Activated T-cell treated with anti-CD3 and anti-CD28 coated beads, Interleukin-2, amount 50 U/mL, for 4 hours (primary cell): ENCODE data around the gene C5AR1. TPM values are rescaled to one million over a fixed set of nuclear protein-coding genes. Genes with fewer than 3 reads are reported as not detected.

Experiments
- ATAC-seq, 2 donors: fragments of 200-7000 bp; cut with Tn5 transposase; one replicate each; pipeline ENCODE4 v1.10.0; 2021
- DNase-seq: peaks from one replicate; pipeline ENCODE4 v3.0.0-alpha.2; 2020
- H3K27me3 Mint-ChIP-seq: one replicate; pipeline ENCODE4 v1.8.0; 2021; ENCODE audit warnings: low read depth, mixed read lengths
- H3K36me3 Mint-ChIP-seq: one replicate; pipeline ENCODE4 v1.8.0; 2022; ENCODE audit warnings: mixed read lengths; ENCODE audit not compliant: insufficient read depth
- H3K4me1 Mint-ChIP-seq: one replicate; pipeline ENCODE4 v1.8.0; 2021; ENCODE audit warnings: low read depth, mixed read lengths
- H3K4me3 Mint-ChIP-seq: one replicate; pipeline ENCODE4 v1.8.0; 2021; ENCODE audit warnings: mild to moderate bottlenecking, moderate library complexity, mixed read lengths
- H3K9me3 Mint-ChIP-seq: one replicate; pipeline ENCODE4 v1.8.0; 2021; ENCODE audit warnings: mixed read lengths
- total RNA-seq, 3 donors: library from RNA; stranded (reverse); gene quantifications; one replicate each; pipeline ENCODE4 v1.2.1, GENCODE V29; 2021

C5AR1 gene
- total RNA-seq, 3 donors from 2014 or later, result 0.63 to 0.83 (median 0.68) TPM

GRCh38 chr19:47310819-47311218, 1.2 kb downstream of the C5AR1 start:
- DNase-seq (no peak), ATAC-seq (no peak)
- no peaks in the 10 kb centered on the region for H3K4me1 Mint-ChIP-seq
- H3K4me3 Mint-ChIP-seq, result no peak overlapping the region
- no peaks in the 10 kb centered on the region for H3K9me3 Mint-ChIP-seq
- peaks cover 28% of the 10 kb centered on the region for H3K27me3 Mint-ChIP-seq
- no peaks in the 10 kb centered on the region for H3K36me3 Mint-ChIP-seq

DNA sequence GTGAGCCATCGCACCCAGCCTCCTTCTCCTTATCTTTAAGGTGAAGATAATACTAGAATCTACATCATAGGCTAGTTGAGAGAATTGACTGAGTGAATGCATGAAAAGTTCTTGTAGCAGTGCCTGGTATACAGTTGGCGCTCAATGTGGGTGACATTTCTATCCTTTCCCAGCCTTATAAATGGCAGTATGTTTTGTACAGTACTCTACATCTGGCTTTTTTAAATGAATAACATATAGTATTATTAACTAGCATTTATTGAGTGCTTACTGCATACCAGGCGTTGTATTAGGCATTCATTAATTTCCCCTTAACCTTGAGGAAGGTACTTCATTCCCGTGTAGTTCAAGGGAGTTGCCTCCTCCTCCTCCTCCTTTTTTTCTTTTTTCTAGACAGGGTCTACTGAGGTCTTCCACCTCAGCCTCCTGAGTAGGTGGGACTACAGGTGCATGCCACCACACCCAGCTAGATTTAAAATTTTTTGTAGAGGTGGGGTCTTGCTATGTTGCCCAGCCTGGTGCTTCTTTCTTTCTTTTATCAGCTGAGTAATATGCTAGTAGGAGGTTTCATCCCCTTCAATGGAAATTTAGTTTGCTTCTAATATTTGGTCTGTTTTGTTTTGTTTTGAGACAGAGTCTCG, 2.8 kb downstream of the C5AR1 start:
- H3K36me3 Mint-ChIP-seq, result no peaks in the 10 kb centered on the region
- no peaks in the 10 kb centered on the region for H3K4me1 Mint-ChIP-seq
- H3K4me3 Mint-ChIP-seq, result no peak overlapping the region
- no peaks in the 10 kb centered on the region for H3K9me3 Mint-ChIP-seq
- H3K27me3 Mint-ChIP-seq, result peaks cover 30% of the 10 kb centered on the region
- ATAC-seq (no peak), DNase-seq (no peak)

DNA sequence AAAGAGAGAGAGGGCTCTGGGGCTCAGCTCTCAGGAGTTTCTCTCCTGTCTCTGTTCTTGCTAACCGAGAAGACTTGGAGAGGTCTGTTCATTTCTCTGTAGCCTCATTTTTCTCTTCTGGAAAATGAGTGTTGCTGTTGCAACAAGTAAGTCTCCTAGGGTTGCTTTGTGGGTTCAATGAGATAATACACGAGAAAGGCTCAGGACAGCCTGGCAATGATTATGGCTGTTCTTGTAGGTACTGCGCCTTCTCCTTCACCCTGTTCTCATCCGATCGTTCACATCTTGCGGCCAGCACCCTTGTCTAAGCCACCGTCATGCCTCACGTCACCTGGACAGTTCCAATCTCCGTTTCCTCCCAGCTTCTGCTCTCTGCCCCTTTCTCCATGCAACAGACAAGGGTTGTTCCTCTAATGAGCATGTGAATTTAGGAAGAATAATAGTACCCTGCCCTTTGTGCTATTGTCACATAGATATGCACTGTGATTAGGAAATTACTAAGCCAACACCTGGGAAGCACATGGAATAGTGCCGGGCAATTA, 4.2 kb downstream of the C5AR1 start:
- H3K9me3 Mint-ChIP-seq, result no peaks in the 10 kb centered on the region
- no peak for DNase-seq
- no peak for ATAC-seq
- no peak overlapping the region for H3K4me3 Mint-ChIP-seq
- H3K36me3 Mint-ChIP-seq, result no peaks in the 10 kb centered on the region
- H3K27me3 Mint-ChIP-seq, result peaks cover 26% of the 10 kb centered on the region
- no peaks in the 10 kb centered on the region for H3K4me1 Mint-ChIP-seq

GRCh38 chr19:47315125-47315821, 5.6 kb downstream of the C5AR1 start:
- DNase-seq (no peak), ATAC-seq (peak; percentile 86 to 90)
- peaks cover 26% of the 10 kb centered on the region for H3K27me3 Mint-ChIP-seq
- H3K36me3 Mint-ChIP-seq, result no peaks in the 10 kb centered on the region
- no peak overlapping the region for H3K4me3 Mint-ChIP-seq
- H3K9me3 Mint-ChIP-seq, result no peaks in the 10 kb centered on the region
- no peaks in the 10 kb centered on the region for H3K4me1 Mint-ChIP-seq

DNA sequence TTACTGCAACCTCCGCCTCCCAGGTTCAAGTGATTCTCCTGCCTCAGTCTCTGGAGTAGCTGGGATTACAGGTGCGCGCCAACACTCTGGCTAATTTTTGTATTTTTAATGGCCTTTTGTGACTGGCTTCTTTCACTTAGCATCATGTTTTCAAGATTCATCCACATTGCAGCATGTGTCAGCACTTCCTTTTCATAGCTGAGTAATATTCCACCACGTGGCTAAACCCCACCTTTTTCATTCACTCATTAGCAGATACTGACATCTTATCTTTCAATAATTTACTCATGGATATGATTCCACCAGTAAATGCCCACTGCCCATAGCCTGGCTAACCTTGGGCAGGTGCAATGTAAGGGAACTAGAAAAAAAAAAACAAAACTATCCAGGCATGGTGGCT, 6.9 kb downstream of the C5AR1 start:
- DNase-seq, result no peak
- Mint-ChIP-seq H3K4me3 (no peak overlapping the region), H3K27me3 (peaks cover 30% of the 10 kb centered on the region), H3K36me3 (no peaks in the 10 kb centered on the region), H3K4me1 (no peaks in the 10 kb centered on the region), H3K9me3 (no peaks in the 10 kb centered on the region)
- ATAC-seq, result no peak

- H3K4me3 Mint-ChIP-seq, result no peak overlapping the region
- ATAC-seq (no peak), DNase-seq (no peak)
- no peaks in the 10 kb centered on the region for H3K4me1 Mint-ChIP-seq
- H3K9me3 Mint-ChIP-seq, result peaks cover 3% of the 10 kb centered on the region
- peaks cover 45% of the 10 kb centered on the region for H3K27me3 Mint-ChIP-seq
- no peaks in the 10 kb centered on the region for H3K36me3 Mint-ChIP-seq
These were observed 10.5 kb downstream of the C5AR1 start for GRCh38 chr19:47319923-47320871.

- Mint-ChIP-seq H3K4me3 (no peak overlapping the region), H3K4me1 (no peaks in the 10 kb centered on the region), H3K27me3 (peaks cover 42% of the 10 kb centered on the region), H3K9me3 (peaks cover 3% of the 10 kb centered on the region), H3K36me3 (no peaks in the 10 kb centered on the region)
- ATAC-seq (no peak), DNase-seq (no peak)
These were observed 12.0 kb downstream of the C5AR1 start for GRCh38 chr19:47321630-47322029.

GRCh38 chr19:47322058-47322457, 12.4 kb downstream of the C5AR1 start:
- Mint-ChIP-seq H3K36me3 (no peaks in the 10 kb centered on the region), H3K9me3 (peaks cover 3% of the 10 kb centered on the region), H3K27me3 (peaks cover 44% of the 10 kb centered on the region), H3K4me3 (no peak overlapping the region), H3K4me1 (no peaks in the 10 kb centered on the region)
- no peak for ATAC-seq
- no peak for DNase-seq

DNA sequence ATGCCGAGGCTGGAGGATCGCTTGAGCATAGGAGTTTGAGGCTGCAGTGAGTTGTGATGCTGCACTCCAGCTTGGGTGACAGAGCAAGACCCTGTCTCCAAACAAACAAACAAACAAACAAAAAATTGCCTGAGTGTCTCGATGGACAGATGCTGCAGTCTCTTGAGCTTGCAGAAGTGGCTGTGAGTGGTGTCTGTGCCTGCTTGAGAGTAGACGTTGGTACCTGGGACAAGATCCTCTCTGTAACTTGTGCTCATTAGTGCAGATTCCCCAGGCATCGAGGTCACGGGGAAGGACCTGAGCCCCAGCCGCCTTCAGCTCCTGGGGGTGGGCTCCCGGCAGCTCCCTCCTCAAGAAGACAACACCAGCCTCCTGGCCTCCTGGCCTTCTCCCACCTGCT, 13.7 kb downstream of the C5AR1 start:
- no peaks in the 10 kb centered on the region for H3K36me3 Mint-ChIP-seq
- H3K27me3 Mint-ChIP-seq, result peaks cover 44% of the 10 kb centered on the region
- H3K9me3 Mint-ChIP-seq, result peaks cover 3% of the 10 kb centered on the region
- H3K4me3 Mint-ChIP-seq, result no peak overlapping the region
- no peaks in the 10 kb centered on the region for H3K4me1 Mint-ChIP-seq
- DNase-seq (no peak), ATAC-seq (no peak)

DNA sequence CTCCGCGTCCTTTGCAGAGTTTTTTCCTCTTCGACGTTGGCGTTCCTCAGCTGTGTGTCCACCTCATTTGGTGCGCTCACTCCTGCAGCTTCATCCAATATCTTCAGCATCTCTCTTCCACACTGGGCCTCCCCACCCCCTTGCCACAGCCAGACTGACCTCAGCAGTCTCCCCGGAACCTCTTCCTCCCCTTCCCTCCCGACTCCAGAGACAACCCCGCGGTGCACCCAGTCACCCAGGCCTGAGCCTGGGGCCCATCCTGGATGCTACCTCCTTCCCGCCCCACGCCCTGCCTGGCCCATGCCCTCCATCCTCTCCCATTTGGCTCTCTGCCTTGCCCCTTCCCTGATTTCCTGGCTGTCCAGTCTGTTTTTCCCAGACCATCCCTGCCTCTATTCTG, 14.2 kb downstream of the C5AR1 start:
- H3K4me1 Mint-ChIP-seq, result no peaks in the 10 kb centered on the region
- peaks cover 3% of the 10 kb centered on the region for H3K9me3 Mint-ChIP-seq
- no peak overlapping the region for H3K4me3 Mint-ChIP-seq
- DNase-seq, result no peak
- ATAC-seq, result no peak
- no peaks in the 10 kb centered on the region for H3K36me3 Mint-ChIP-seq
- peaks cover 44% of the 10 kb centered on the region for H3K27me3 Mint-ChIP-seq

DNA sequence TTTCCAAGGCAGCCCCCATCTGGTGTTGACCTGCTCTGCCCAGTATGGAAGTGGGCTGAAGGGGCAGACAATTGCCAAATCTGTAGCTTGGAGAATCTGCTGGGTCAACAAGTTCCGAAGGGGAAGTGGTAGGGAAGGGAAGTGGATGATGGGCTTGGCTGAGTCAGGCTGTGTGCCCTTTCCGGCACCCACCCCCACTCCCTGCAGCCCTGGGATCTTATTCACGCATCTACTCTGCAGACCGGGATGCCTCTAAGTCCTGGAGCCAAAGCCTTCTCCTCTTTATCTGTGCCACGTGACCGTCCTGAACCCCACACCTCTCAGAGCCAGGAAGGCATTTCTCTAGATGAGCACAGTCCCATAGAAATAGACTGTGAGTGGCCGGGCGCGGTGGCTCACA, 14.8 kb downstream of the C5AR1 start:
- H3K4me1 Mint-ChIP-seq, result no peaks in the 10 kb centered on the region
- no peak overlapping the region for H3K4me3 Mint-ChIP-seq
- no peak for DNase-seq
- no peaks in the 10 kb centered on the region for H3K36me3 Mint-ChIP-seq
- ATAC-seq, result no peak
- peaks cover 42% of the 10 kb centered on the region for H3K27me3 Mint-ChIP-seq
- H3K9me3 Mint-ChIP-seq, result peaks cover 3% of the 10 kb centered on the region

DNA sequence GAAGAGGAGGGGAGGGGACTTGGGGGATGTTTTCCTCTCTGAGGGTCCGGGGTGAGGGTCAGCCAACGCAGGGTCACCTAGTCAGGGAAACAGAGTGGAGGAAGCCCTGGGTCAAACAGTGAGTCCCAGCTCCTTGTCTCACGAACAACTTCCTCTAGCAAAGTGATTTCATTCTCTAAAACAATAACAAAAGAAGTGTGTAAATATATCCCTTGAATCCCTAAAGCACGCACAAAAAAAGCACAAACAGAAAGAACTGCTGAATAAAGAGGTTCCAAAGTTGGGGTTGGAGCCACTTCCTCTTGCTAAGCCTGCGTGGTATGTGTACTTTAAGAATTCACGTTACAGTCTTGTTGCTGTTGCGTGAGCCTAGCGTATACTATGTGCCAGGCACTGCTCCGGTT, 20.8 kb downstream of the C5AR1 start:
- Mint-ChIP-seq H3K4me1 (peaks cover 2% of the 10 kb centered on the region), H3K36me3 (no peaks in the 10 kb centered on the region), H3K27me3 (peaks cover 10% of the 10 kb centered on the region), H3K9me3 (no peaks in the 10 kb centered on the region), H3K4me3 (no peak overlapping the region)
- ATAC-seq, result no peak
- DNase-seq, result no peak

DNA sequence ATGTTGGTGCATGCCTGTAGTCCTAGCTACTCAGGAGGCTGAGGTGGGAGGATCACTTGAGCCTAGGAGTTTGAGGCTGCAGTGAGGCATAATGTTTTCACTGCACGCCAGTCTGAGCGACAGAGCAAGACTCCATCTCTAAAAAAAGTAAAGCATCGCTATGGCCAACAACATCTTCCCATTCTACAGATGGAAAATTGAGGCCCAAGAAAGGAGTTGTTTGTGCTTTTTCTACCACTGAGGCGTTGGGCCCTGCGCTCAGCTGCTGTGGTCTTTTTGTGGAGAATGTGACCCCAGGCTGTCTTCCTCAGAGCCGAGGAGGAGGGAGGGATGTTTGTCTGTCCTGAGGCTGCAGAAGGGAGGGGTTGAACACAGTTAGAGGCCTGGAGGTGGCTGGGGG, 21.8 kb downstream of the C5AR1 start:
- ATAC-seq (no peak), DNase-seq (no peak)
- H3K4me1 Mint-ChIP-seq, result peaks cover 8% of the 10 kb centered on the region
- H3K27me3 Mint-ChIP-seq, result peaks cover 5% of the 10 kb centered on the region
- H3K36me3 Mint-ChIP-seq, result no peaks in the 10 kb centered on the region
- H3K4me3 Mint-ChIP-seq, result no peak overlapping the region
- no peaks in the 10 kb centered on the region for H3K9me3 Mint-ChIP-seq

- no peak for ATAC-seq
- H3K4me1 Mint-ChIP-seq, result peaks cover 11% of the 10 kb centered on the region
- DNase-seq, result no peak
- no peak within 1 kb of the TSS for H3K4me3 Mint-ChIP-seq
- H3K9me3 Mint-ChIP-seq, result no peaks in the 10 kb centered on the region
- H3K36me3 Mint-ChIP-seq, result no peaks in the 10 kb centered on the region
- peaks cover 1% of the 10 kb centered on the region for H3K27me3 Mint-ChIP-seq
These were observed 22.4 kb downstream of the C5AR1 start, which contains the start of gene C5AR2 for GRCh38 chr19:47331931-47332547. C5AR2 (plus strand) TSS chr19:47332175; CDS start chr19:47340800, 8,625 bp downstream.
